GM12872 (cell line): ENCODE results near the gene SNX2.

Experiments used
- CTCF ChIP-seq: IDR thresholded peaks from 3 replicates; pipeline ENCODE4 v1.5.1; 2011; ENCODE audit warnings: low read depth, mild to moderate bottlenecking, low read length, moderate library complexity; ENCODE audit not compliant: insufficient read depth

SNX2 gene

GRCh38 chr5:122773619-122774018, 1.3 kb upstream of the SNX2 start:
- no peak for TF ChIP-seq CTCF

- TF ChIP-seq CTCF = no peak
Observed at GRCh38 chr5:122774519-122774860, 390 bp upstream of the SNX2 start.

GRCh38 chr5:122775550-122776542, 966 bp downstream of the SNX2 start:
- no peak for TF ChIP-seq CTCF

GRCh38 chr5:122778157-122778556, 3.3 kb downstream of the SNX2 start:
- TF ChIP-seq CTCF = no peak

- no peak for TF ChIP-seq CTCF
Observed at GRCh38 chr5:122779451-122779850, 4.6 kb downstream of the SNX2 start.

- no peak for TF ChIP-seq CTCF
Observed at GRCh38 chr5:122780296-122780695, 5.4 kb downstream of the SNX2 start.

GRCh38 chr5:122781465-122781864, 6.6 kb downstream of the SNX2 start:
- TF ChIP-seq CTCF = no peak
